Stomach (tissue), 4 donors: ENCODE results near the gene VEGFA.

Source experiments
- POLR2A ChIP-seq, 4 donors: fragments of 450-650 bp; IDR thresholded peaks; one replicate each; pipeline ENCODE4 v1.6.1; 2016; ENCODE audit warnings: antibody characterized with exemption in 4 of 4, control low read depth in 2 of 4, mild to moderate bottlenecking in 1 of 4, moderate library complexity in 1 of 4
- POLR2AphosphoS5 ChIP-seq, 3 donors: sonication (generic); formaldehyde crosslinking; IDR thresholded peaks; one replicate each; pipeline ENCODE4 v1.6.1; 2016; ENCODE audit warnings: antibody characterized with exemption in 3 of 3
- TF ChIP-seq, protein P1 (sequence below), 7 experiments: fragments of 450-650 bp in 4 of 7; fragments of 200-600 bp in 3 of 7; sonication (generic) in 3 of 7; IDR thresholded peaks; one replicate each; pipeline ENCODE4 v1.5.1; 2016 to 2019; ENCODE audit warnings: antibody characterized with exemption in 7 of 7, control low read depth in 2 of 7, mild to moderate bottlenecking in 1 of 7

- TF ChIP-seq, protein P1, sequence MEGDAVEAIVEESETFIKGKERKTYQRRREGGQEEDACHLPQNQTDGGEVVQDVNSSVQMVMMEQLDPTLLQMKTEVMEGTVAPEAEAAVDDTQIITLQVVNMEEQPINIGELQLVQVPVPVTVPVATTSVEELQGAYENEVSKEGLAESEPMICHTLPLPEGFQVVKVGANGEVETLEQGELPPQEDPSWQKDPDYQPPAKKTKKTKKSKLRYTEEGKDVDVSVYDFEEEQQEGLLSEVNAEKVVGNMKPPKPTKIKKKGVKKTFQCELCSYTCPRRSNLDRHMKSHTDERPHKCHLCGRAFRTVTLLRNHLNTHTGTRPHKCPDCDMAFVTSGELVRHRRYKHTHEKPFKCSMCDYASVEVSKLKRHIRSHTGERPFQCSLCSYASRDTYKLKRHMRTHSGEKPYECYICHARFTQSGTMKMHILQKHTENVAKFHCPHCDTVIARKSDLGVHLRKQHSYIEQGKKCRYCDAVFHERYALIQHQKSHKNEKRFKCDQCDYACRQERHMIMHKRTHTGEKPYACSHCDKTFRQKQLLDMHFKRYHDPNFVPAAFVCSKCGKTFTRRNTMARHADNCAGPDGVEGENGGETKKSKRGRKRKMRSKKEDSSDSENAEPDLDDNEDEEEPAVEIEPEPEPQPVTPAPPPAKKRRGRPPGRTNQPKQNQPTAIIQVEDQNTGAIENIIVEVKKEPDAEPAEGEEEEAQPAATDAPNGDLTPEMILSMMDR (IDR thresholded peaks at IDR 0.05): no peak
- TF ChIP-seq POLR2A (IDR thresholded peaks at IDR 0.05) (no peak), POLR2AphosphoS5 (IDR thresholded peaks at IDR 0.05) (no peak)
These were observed 6.0 kb upstream of the VEGFA start for GRCh38 chr6:43763812-43764522.
